Gastrocnemius medialis (tissue), 4 donors: ENCODE results near the gene AKAP8L. TPM values are rescaled to one million over a fixed set of nuclear protein-coding genes. Genes with fewer than 3 reads are reported as not detected.

Experiments
- ATAC-seq, 2 donors: fragments of 150-250 bp; one replicate each; pipeline ENCODE4 v1.9.1; 2016
- DNase-seq, 2 donors: peaks; one replicate each; pipeline ENCODE4 v3.0.0-alpha.2; 2019
- H3K27ac ChIP-seq, 4 donors: fragments of 200-600 bp; sonication (generic); 1 replicate in 1 of 4; 2 replicates in 3 of 4; pipeline ENCODE4 v1.5.1; 2016 to 2018; ENCODE audit warnings: mild to moderate bottlenecking in 2 of 4, moderate library complexity in 1 of 4
- H3K27me3 ChIP-seq, 3 donors: fragments of 200-600 bp; sonication (generic) in 2 of 3; 1 replicate in 1 of 3; 2 replicates in 2 of 3; pipeline versions ENCODE4 v1.5.1 to v1.6.0; 2016 to 2019; ENCODE audit warnings: mild to moderate bottlenecking in 1 of 3, moderate library complexity in 1 of 3
- H3K36me3 ChIP-seq, 2 donors: fragments of 200-600 bp; sonication (generic) in 1 of 2; one replicate each; pipeline ENCODE4 v1.5.1; 2017 to 2018
- H3K4me1 ChIP-seq, 2 donors: fragments of 200-600 bp; sonication (generic) in 1 of 2; one replicate each; pipeline ENCODE4 v1.5.1; 2016 to 2017; ENCODE audit warnings: mild to moderate bottlenecking in 2 of 2
- H3K4me3 ChIP-seq, 4 donors: fragments of 200-600 bp; sonication (generic) in 3 of 4; 1 replicate in 1 of 4; 2 replicates in 3 of 4; pipeline ENCODE4 v1.5.1; 2016 to 2019; ENCODE audit warnings: mild to moderate bottlenecking in 2 of 4
- H3K9me3 ChIP-seq, 3 donors: fragments of 200-600 bp; sonication (generic) in 2 of 3; 1 replicate in 1 of 3; 2 replicates in 2 of 3; pipeline ENCODE4 v1.5.1; 2016 to 2019
- POLR2A ChIP-seq, 2 donors: fragments of 450-650 bp; IDR thresholded peaks; one replicate each; pipeline ENCODE4 v1.6.1; 2017; ENCODE audit warnings: antibody characterized with exemption in 2 of 2, mild to moderate bottlenecking in 2 of 2, moderate library complexity in 2 of 2
- in situ Hi-C, 4 donors: fragments of 200-750 bp; cut with MboI; loops; one replicate each; pipeline versions ENCODE4 v1.15.0 to v1.8.0; 2017; ENCODE audit warnings: low sequenced_read_pairs in 4 of 4
- intact Hi-C: fragments of 100-400 bp; cut with DNase I; formaldehyde crosslinking; loops from one replicate; pipeline ENCODE4 v1.15.1; 2023; ENCODE audit warnings: low total_unique reads
- total RNA-seq, 4 donors: library from RNA; depleted of rRNA; stranded (reverse); fragments of >200 nt; gene quantifications; one replicate each; pipeline versions ENCODE4 v1.1.0 to v1.2.3, GENCODE V29; 2016
- TF ChIP-seq, protein P1 (sequence below), 5 experiments: fragments of 450-650 bp in 3 of 5; fragments of 200-600 bp in 2 of 5; sonication (generic) in 2 of 5; IDR thresholded peaks in 4 of 5; conservative IDR thresholded peaks in 1 of 5; 1 replicate in 4 of 5; 2 replicates in 1 of 5; pipeline ENCODE4 v1.5.1; 2016 to 2019; ENCODE audit warnings: antibody characterized with exemption in 5 of 5, mild to moderate bottlenecking in 3 of 5, moderate library complexity in 3 of 5

Gene AKAP8L
- total RNA-seq, 4 donors from 2014 or later: 69.3 to 142 (median 85.6) TPM

DNA sequence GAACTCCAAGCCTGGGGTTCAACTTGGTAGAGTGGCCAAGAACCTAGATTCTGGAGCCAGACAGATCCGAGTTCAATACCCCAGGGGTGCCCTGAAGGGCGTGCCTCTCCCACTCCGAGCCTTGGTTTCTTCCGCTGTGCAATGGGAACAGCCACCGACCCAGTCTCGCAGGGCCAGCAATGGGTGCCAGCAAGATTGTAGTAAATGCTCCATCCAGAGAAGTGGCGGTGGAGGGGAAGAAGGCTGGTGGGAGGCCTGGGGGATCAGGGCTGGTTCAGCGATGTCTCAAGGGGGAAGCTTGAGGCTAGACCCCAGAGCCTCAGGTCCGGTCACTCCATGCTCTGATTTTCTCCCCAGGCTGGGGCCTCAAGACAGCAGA lies 26.4 kb upstream of the AKAP8L start:
- Histone ChIP-seq H3K4me3 (no peak overlapping the region), H3K27me3 (no peaks in the 10 kb centered on the region), H3K27ac (peak overlapping the region; percentile 97 to 99 (median 98)), H3K36me3 (no peaks in the 10 kb centered on the region), H3K9me3 (no peaks in the 10 kb centered on the region), H3K4me1 (peaks cover 43 to 47% of the 10 kb centered on the region in 2 donors)
- DNase-seq (peak in 1 of 2 donors; percentile 29), ATAC-seq (no peak)
- intact Hi-C loops (loop anchor here (2.0 to 10.0 kb wide), 4 partner anchors 32 to 880 kb away; partner anchors contain the start of gene BRD4), in situ Hi-C loops (loop anchor here in 2 of 4 donors (25.0 kb wide), 1 partner anchor 183 kb away; no protein-coding TSS in a partner anchor)
- no peak for TF ChIP-seq POLR2A (IDR thresholded peaks at IDR 0.05)
- TF ChIP-seq, protein P1, sequence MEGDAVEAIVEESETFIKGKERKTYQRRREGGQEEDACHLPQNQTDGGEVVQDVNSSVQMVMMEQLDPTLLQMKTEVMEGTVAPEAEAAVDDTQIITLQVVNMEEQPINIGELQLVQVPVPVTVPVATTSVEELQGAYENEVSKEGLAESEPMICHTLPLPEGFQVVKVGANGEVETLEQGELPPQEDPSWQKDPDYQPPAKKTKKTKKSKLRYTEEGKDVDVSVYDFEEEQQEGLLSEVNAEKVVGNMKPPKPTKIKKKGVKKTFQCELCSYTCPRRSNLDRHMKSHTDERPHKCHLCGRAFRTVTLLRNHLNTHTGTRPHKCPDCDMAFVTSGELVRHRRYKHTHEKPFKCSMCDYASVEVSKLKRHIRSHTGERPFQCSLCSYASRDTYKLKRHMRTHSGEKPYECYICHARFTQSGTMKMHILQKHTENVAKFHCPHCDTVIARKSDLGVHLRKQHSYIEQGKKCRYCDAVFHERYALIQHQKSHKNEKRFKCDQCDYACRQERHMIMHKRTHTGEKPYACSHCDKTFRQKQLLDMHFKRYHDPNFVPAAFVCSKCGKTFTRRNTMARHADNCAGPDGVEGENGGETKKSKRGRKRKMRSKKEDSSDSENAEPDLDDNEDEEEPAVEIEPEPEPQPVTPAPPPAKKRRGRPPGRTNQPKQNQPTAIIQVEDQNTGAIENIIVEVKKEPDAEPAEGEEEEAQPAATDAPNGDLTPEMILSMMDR (IDR thresholded peaks at IDR 0.05 in 4 of 5, conservative IDR thresholded peaks at IDR 0.05 in 1 of 5): no peak

- DNase-seq (peak; percentile 70 to 81), ATAC-seq (peak; percentile 66 to 70)
- Histone ChIP-seq H3K36me3 (no peaks in the 10 kb centered on the region), H3K4me1 (peaks cover 43 to 47% of the 10 kb centered on the region in 2 donors), H3K27me3 (no peaks in the 10 kb centered on the region), H3K27ac (peak overlapping the region; percentile 97 to 99 (median 98)), H3K4me3 (no peak overlapping the region), H3K9me3 (no peaks in the 10 kb centered on the region)
- intact Hi-C loops: loop anchor here (2.0 to 10.0 kb wide), 4 partner anchors 32 to 880 kb away; partner anchors contain the start of gene BRD4
- in situ Hi-C loops: loop anchor here in 2 of 4 donors (25.0 kb wide), 1 partner anchor 182 kb away; no protein-coding TSS in a partner anchor
- peak in 1 of 2 donors; percentile 9 for TF ChIP-seq POLR2A (IDR thresholded peaks at IDR 0.05)
- TF ChIP-seq, protein P1 (IDR thresholded peaks at IDR 0.05 in 4 of 5, conservative IDR thresholded peaks at IDR 0.05 in 1 of 5): no peak
Measured at GRCh38 chr19:15444505-15445226, 25.9 kb upstream of the AKAP8L start.

DNA sequence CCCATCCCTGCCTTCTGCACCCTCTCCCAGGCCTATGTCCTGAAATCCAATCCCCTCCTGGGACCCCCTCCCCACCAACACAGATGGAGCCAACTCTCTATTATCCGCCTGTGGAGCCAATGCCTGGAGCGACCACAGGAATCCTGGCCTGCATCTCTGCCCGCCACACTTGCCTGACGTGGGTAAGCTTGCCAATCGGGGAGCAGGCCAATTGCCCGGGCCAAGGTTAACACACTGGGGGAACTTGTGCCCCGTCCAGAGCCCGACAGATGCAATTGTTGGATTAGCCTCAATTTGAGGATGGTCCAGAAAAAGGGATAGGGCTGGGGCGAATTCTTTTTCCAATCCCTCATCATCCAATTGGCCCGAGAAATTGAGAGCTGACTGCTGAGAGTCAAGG lies 25.1 kb upstream of the AKAP8L start:
- H3K36me3 ChIP-seq: no peaks in the 10 kb centered on the region
- H3K27ac ChIP-seq: peak overlapping the region; percentile 97 to 99 (median 98)
- TF ChIP-seq, protein P1 (IDR thresholded peaks at IDR 0.05 in 4 of 5, conservative IDR thresholded peaks at IDR 0.05 in 1 of 5): no peak
- no peak for TF ChIP-seq POLR2A (IDR thresholded peaks at IDR 0.05)
- H3K9me3 ChIP-seq: no peaks in the 10 kb centered on the region
- intact Hi-C loops (loop anchor here (2.0 to 10.0 kb wide), 2 partner anchors 31 to 879 kb away; no protein-coding TSS in a partner anchor), in situ Hi-C loops (loop anchor here in 2 of 4 donors (25.0 kb wide), 1 partner anchor 182 kb away; no protein-coding TSS in a partner anchor)
- DNase-seq (peak; percentile 47 to 86), ATAC-seq (peak; percentile 24 to 46)
- H3K4me1 ChIP-seq: peaks cover 40 to 44% of the 10 kb centered on the region in 2 donors
- no peaks in the 10 kb centered on the region for H3K27me3 ChIP-seq
- H3K4me3 ChIP-seq: no peak overlapping the region

- in situ Hi-C loops: loop anchor here in 2 of 4 donors (25.0 kb wide), 1 partner anchor 181 kb away; no protein-coding TSS in a partner anchor
- TF ChIP-seq, protein P1 (IDR thresholded peaks at IDR 0.05 in 4 of 5, conservative IDR thresholded peaks at IDR 0.05 in 1 of 5): no peak
- TF ChIP-seq POLR2A (IDR thresholded peaks at IDR 0.05): no peak
- intact Hi-C loops: loop anchor here (10.0 kb wide), 1 partner anchor 879 kb away; no protein-coding TSS in a partner anchor
- H3K4me1 ChIP-seq: peaks cover 36 to 42% of the 10 kb centered on the region in 2 donors
- H3K36me3 ChIP-seq: no peaks in the 10 kb centered on the region
- DNase-seq (peak in 1 of 2 donors; percentile 21), ATAC-seq (no peak)
- H3K9me3 ChIP-seq: no peaks in the 10 kb centered on the region
- no peaks in the 10 kb centered on the region for H3K27me3 ChIP-seq
- peak overlapping the region; percentile 97 to 99 (median 98) for H3K27ac ChIP-seq
- H3K4me3 ChIP-seq: no peak overlapping the region
Measured at GRCh38 chr19:15443325-15443724, 24.5 kb upstream of the AKAP8L start.
